NT2/D1 (cell line): Measurements from ENCODE around the gene TBX2.
A peak's percentile ranks its signal among the peaks of the same experiment; 100 is the strongest.
"Not testable (repeated sequence)": the region's sequence is repeated elsewhere in the genome, so short reads cannot be mapped to it uniquely, and the experiment has no call there.

ENCODE experiments used
- DNase-seq: peaks from one replicate; pipeline ENCODE4 v3.0.0-alpha.2; 2011; ENCODE audit warnings: low read depth, low spot score
- H3K27me3 ChIP-seq: 2 replicates; pipeline ENCODE4 v1.6.0; 2011; ENCODE audit warnings: mild to moderate bottlenecking; ENCODE audit not compliant: insufficient read length, insufficient read depth
- H3K36me3 ChIP-seq: 2 replicates; pipeline ENCODE4 v1.6.1; 2011; ENCODE audit warnings: mild to moderate bottlenecking, low read length, mixed read lengths; ENCODE audit not compliant: insufficient read depth, insufficient read length
- H3K4me1 ChIP-seq: 2 replicates; pipeline ENCODE4 v1.5.1; 2011; ENCODE audit not compliant: insufficient read depth, insufficient read length
- H3K4me3 ChIP-seq: 2 replicates; pipeline ENCODE4 v1.5.1; 2011; ENCODE audit warnings: low read depth; ENCODE audit not compliant: insufficient read length
- H3K9ac ChIP-seq: 2 replicates; pipeline ENCODE4 v1.6.0; 2011; ENCODE audit warnings: low read depth; ENCODE audit not compliant: insufficient read length
- H3K9me3 ChIP-seq: 2 replicates; pipeline ENCODE4 v1.5.1; 2011; ENCODE audit warnings: mild to moderate bottlenecking, low read length; ENCODE audit not compliant: insufficient read depth
- SUZ12 ChIP-seq: IDR thresholded peaks from 2 replicates; pipeline ENCODE4 v1.6.1; 2011; ENCODE audit not compliant: insufficient read length, insufficient read depth; ENCODE audit errors: extremely low read depth
- YY1 ChIP-seq: IDR thresholded peaks from 2 replicates; pipeline ENCODE4 v1.6.1; 2011; ENCODE audit not compliant: insufficient read length, insufficient read depth
- ZNF274 ChIP-seq: IDR thresholded peaks from 2 replicates; pipeline ENCODE4 v1.6.1; 2011; ENCODE audit warnings: mild to moderate bottlenecking, low read depth, low read length

Gene TBX2

GRCh38 chr17:61399131-61400065 is at the start of gene TBX2:
Gene TBX2 (plus strand): TSS chr17:61399843. CDS start chr17:61400177, 334 bp downstream.
- Histone ChIP-seq H3K27me3 (peaks cover 93% of the 10 kb centered on the region), H3K4me1 (peaks cover 34% of the 10 kb centered on the region), H3K4me3 (peak within 1 kb of the TSS; percentile 49), H3K36me3 (no peaks in the 10 kb centered on the region), H3K9ac (peak within 1 kb of the TSS; percentile 61), H3K9me3 (no peaks in the 10 kb centered on the region)
- DNase-seq, result no peak
- no peak for TF ChIP-seq YY1
- TF ChIP-seq SUZ12, result no peak
- TF ChIP-seq ZNF274, result no peak

- Histone ChIP-seq H3K4me3 (no peak overlapping the region), H3K27me3 (no peaks in the 10 kb centered on the region), H3K4me1 (peaks cover 14% of the 10 kb centered on the region), H3K36me3 (no peaks in the 10 kb centered on the region), H3K9me3 (no peaks in the 10 kb centered on the region), H3K9ac (no peak overlapping the region)
- TF ChIP-seq ZNF274 (no peak), YY1 (no peak), SUZ12 (no peak)
- DNase-seq, result no peak
Measured at GRCh38 chr17:61351745-61352407, 47.8 kb upstream of the TBX2 start.

GRCh38 chr17:61352408-61352770 is 47.3 kb upstream of the TBX2 start:
- DNase-seq, result no peak
- Histone ChIP-seq H3K9ac (peak overlapping the region; percentile 17), H3K9me3 (no peaks in the 10 kb centered on the region), H3K27me3 (no peaks in the 10 kb centered on the region), H3K4me3 (no peak overlapping the region), H3K36me3 (no peaks in the 10 kb centered on the region), H3K4me1 (peaks cover 14% of the 10 kb centered on the region)
- TF ChIP-seq YY1 (no peak), SUZ12 (no peak), ZNF274 (no peak)

GRCh38 chr17:61352781-61353491 is 46.7 kb upstream of the TBX2 start:
- Histone ChIP-seq H3K9ac (peak overlapping the region; percentile 17), H3K4me3 (no peak overlapping the region), H3K27me3 (no peaks in the 10 kb centered on the region), H3K36me3 (no peaks in the 10 kb centered on the region), H3K4me1 (peaks cover 14% of the 10 kb centered on the region), H3K9me3 (no peaks in the 10 kb centered on the region)
- TF ChIP-seq YY1 (no peak), ZNF274 (no peak), SUZ12 (no peak)
- no peak for DNase-seq

- Histone ChIP-seq H3K9ac (no peak overlapping the region), H3K27me3 (no peaks in the 10 kb centered on the region), H3K36me3 (no peaks in the 10 kb centered on the region), H3K4me3 (no peak overlapping the region), H3K9me3 (no peaks in the 10 kb centered on the region), H3K4me1 (peaks cover 14% of the 10 kb centered on the region)
- TF ChIP-seq YY1, result no peak
- TF ChIP-seq ZNF274, result no peak
- no peak for TF ChIP-seq SUZ12
- DNase-seq, result no peak
Measured at GRCh38 chr17:61353615-61354014, 46.0 kb upstream of the TBX2 start.

- H3K36me3 ChIP-seq, result no peaks in the 10 kb centered on the region
- peaks cover 14% of the 10 kb centered on the region for H3K4me1 ChIP-seq
- no peak for DNase-seq
- H3K9ac ChIP-seq, result no peak overlapping the region
- H3K9me3 ChIP-seq, result no peaks in the 10 kb centered on the region
- no peak for TF ChIP-seq YY1
- no peak for TF ChIP-seq SUZ12
- TF ChIP-seq ZNF274, result no peak
- H3K27me3 ChIP-seq, result no peaks in the 10 kb centered on the region
- no peak overlapping the region for H3K4me3 ChIP-seq
Measured at GRCh38 chr17:61354895-61355874, 44.5 kb upstream of the TBX2 start.

GRCh38 chr17:61357061-61357460 is 42.6 kb upstream of the TBX2 start:
- not testable (repeated sequence) for H3K36me3 ChIP-seq, DNase-seq, H3K9ac ChIP-seq, H3K4me3 ChIP-seq, H3K27me3 ChIP-seq, H3K9me3 ChIP-seq
- H3K4me1 ChIP-seq, result peaks cover 14% of the 10 kb centered on the region

- not testable (repeated sequence) for H3K9me3 ChIP-seq, H3K4me1 ChIP-seq, DNase-seq, H3K9ac ChIP-seq, H3K36me3 ChIP-seq, H3K4me3 ChIP-seq, H3K27me3 ChIP-seq
Measured at GRCh38 chr17:61359513-61359912, 40.1 kb upstream of the TBX2 start.
